ENCODE measurements around the gene WIPF1.

DNA sequence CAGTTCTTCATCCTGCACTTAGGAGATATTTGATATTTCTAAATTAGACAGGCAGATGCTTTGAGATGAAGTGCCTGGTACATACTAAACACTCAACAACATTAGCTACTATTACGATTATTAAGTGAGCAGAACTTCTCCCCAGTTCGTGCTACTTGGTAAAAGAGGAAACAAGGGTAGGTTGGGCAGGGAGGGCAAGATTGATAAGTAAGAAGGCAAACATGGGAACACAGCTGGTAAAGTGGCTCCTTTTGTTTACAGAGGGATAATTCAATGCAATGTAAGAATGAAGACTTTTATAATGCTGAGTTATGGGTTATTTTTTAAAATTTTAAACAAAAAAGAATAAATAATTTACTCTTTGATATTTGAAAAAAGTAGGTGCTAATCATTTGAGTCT is 15.9 kb upstream of the WIPF1 start:
- TF ChIP-seq, protein P1, sequence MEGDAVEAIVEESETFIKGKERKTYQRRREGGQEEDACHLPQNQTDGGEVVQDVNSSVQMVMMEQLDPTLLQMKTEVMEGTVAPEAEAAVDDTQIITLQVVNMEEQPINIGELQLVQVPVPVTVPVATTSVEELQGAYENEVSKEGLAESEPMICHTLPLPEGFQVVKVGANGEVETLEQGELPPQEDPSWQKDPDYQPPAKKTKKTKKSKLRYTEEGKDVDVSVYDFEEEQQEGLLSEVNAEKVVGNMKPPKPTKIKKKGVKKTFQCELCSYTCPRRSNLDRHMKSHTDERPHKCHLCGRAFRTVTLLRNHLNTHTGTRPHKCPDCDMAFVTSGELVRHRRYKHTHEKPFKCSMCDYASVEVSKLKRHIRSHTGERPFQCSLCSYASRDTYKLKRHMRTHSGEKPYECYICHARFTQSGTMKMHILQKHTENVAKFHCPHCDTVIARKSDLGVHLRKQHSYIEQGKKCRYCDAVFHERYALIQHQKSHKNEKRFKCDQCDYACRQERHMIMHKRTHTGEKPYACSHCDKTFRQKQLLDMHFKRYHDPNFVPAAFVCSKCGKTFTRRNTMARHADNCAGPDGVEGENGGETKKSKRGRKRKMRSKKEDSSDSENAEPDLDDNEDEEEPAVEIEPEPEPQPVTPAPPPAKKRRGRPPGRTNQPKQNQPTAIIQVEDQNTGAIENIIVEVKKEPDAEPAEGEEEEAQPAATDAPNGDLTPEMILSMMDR (IDR thresholded peaks at IDR 0.05), result no peak
- TF ChIP-seq POLR2AphosphoS5 (IDR thresholded peaks at IDR 0.05; ENCODE audit: insufficient read depth in 1 of 2, low read depth in 1 of 2), result no peak
